Upper lobe of left lung (tissue), 6 donors: ENCODE measurements around the gene C20orf173. TPM values are rescaled to one million over a fixed set of nuclear protein-coding genes. Genes with fewer than 3 reads are reported as not detected.

Source experiments
- ATAC-seq, 2 donors: fragments of 200-7000 bp; cut with Tn5 transposase; one replicate each; pipeline ENCODE4 v1.9.1; 2022; ENCODE audit warnings: mild to moderate bottlenecking in 2 of 2, moderate library complexity in 2 of 2; ENCODE audit not compliant: low FRiP score in 2 of 2
- DNase-seq, 2 donors: peaks; one replicate each; pipeline ENCODE4 v3.0.0-alpha.2; 2019 to 2020
- H3K27ac ChIP-seq, 4 donors: fragments of 200-600 bp; sonication (generic); one replicate each; pipeline ENCODE4 v1.5.1; 2016 to 2019
- H3K27me3 ChIP-seq, 4 donors: fragments of 200-600 bp; sonication (generic); one replicate each; pipeline ENCODE4 v1.5.1; 2017 to 2019
- H3K36me3 ChIP-seq, 4 donors: fragments of 200-600 bp; sonication (generic); one replicate each; pipeline ENCODE4 v1.5.1; 2016 to 2019
- H3K4me1 ChIP-seq, 4 donors: fragments of 200-600 bp; sonication (generic); one replicate each; pipeline ENCODE4 v1.5.1; 2018 to 2019
- H3K4me3 ChIP-seq, 4 donors: fragments of 200-600 bp; sonication (generic); one replicate each; pipeline ENCODE4 v1.5.1; 2017 to 2019; ENCODE audit warnings: mild to moderate bottlenecking in 2 of 4, moderate library complexity in 1 of 4
- H3K9me3 ChIP-seq, 4 donors: fragments of 200-600 bp; sonication (generic); one replicate each; pipeline ENCODE4 v1.5.1; 2018 to 2019
- EP300 ChIP-seq, 4 donors: sonication (generic); formaldehyde crosslinking; IDR thresholded peaks; one replicate each; pipeline ENCODE4 v1.5.1; 2017; ENCODE audit warnings: antibody characterized with exemption in 4 of 4, control low read depth in 2 of 4
- POLR2A ChIP-seq, 4 donors: fragments of 450-650 bp; IDR thresholded peaks; one replicate each; pipeline ENCODE4 v1.5.1; 2016 to 2017; ENCODE audit warnings: antibody characterized with exemption in 4 of 4, mild to moderate bottlenecking in 2 of 4
- POLR2AphosphoS5 ChIP-seq, 2 donors: sonication (generic); formaldehyde crosslinking; IDR thresholded peaks; one replicate each; pipeline ENCODE4 v1.5.1; 2017; ENCODE audit warnings: antibody characterized with exemption in 2 of 2
- WGBS, 2 donors: methylation state at CpG; one replicate each; pipeline ENCODE4 v1.1.5; 2017 to 2018; 5-methylcytosine and 5-hydroxymethylcytosine counted together
- total RNA-seq, 6 donors: library from RNA; depleted of rRNA in 4 of 6; stranded (reverse); fragments of >200 nt in 4 of 6; gene quantifications; one replicate each; pipeline versions ENCODE4 v1.1.0 to v1.2.1, GENCODE V29; 2016 to 2021
- TF ChIP-seq, protein P1 (sequence below), 6 experiments: fragments of 450-650 bp in 4 of 6; fragments of 200-600 bp in 2 of 6; sonication (generic) in 2 of 6; IDR thresholded peaks; one replicate each; pipeline ENCODE4 v1.5.1; 2016 to 2019; ENCODE audit warnings: antibody characterized with exemption in 6 of 6
- donor health status: DM: no; HTN: no; CAD: no; lungs with moderate emphysema.
- donor health status: DM: no; HTN: yes; CAD: no; lungs with severe emphysema.

Gene C20orf173
- total RNA-seq, 6 donors from 2014 or later, result not detected

DNA sequence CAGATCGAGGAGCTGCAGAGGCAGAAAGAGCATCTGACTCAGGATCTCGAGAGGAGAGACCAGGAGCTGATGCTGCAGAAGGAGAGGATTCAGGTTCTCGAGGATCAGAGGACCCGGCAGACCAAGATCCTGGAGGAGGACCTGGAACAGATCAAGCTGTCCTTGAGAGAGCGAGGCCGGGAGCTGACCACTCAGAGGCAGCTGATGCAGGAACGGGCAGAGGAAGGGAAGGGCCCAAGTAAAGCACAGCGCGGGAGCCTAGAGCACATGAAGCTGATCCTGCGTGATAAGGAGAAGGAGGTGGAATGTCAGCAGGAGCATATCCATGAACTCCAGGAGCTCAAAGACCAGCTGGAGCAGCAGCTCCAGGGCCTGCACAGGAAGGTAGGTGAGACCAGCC is 26.2 kb downstream of the C20orf173 start:
- DNase-seq, result no peak
- 95 to 98% methylated on average over 10 of the region's 10 CpGs for WGBS, 2 donors
- no peaks in the 10 kb centered on the region for H3K4me1 ChIP-seq
- H3K27me3 ChIP-seq, result no peaks in the 10 kb centered on the region
- no peak overlapping the region for H3K4me3 ChIP-seq
- H3K27ac ChIP-seq, result no peak overlapping the region
- peaks cover 19 to 86% (median 68%) of the 10 kb centered on the region in 4 donors for H3K36me3 ChIP-seq
- no peaks in the 10 kb centered on the region for H3K9me3 ChIP-seq
- no peak for TF ChIP-seq POLR2AphosphoS5 (IDR thresholded peaks at IDR 0.05)
- no peak for TF ChIP-seq EP300 (IDR thresholded peaks at IDR 0.05)
- TF ChIP-seq POLR2A (IDR thresholded peaks at IDR 0.05), result no peak
- TF ChIP-seq, protein P1, sequence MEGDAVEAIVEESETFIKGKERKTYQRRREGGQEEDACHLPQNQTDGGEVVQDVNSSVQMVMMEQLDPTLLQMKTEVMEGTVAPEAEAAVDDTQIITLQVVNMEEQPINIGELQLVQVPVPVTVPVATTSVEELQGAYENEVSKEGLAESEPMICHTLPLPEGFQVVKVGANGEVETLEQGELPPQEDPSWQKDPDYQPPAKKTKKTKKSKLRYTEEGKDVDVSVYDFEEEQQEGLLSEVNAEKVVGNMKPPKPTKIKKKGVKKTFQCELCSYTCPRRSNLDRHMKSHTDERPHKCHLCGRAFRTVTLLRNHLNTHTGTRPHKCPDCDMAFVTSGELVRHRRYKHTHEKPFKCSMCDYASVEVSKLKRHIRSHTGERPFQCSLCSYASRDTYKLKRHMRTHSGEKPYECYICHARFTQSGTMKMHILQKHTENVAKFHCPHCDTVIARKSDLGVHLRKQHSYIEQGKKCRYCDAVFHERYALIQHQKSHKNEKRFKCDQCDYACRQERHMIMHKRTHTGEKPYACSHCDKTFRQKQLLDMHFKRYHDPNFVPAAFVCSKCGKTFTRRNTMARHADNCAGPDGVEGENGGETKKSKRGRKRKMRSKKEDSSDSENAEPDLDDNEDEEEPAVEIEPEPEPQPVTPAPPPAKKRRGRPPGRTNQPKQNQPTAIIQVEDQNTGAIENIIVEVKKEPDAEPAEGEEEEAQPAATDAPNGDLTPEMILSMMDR (IDR thresholded peaks at IDR 0.05), result no peak
- no peak for ATAC-seq

DNA sequence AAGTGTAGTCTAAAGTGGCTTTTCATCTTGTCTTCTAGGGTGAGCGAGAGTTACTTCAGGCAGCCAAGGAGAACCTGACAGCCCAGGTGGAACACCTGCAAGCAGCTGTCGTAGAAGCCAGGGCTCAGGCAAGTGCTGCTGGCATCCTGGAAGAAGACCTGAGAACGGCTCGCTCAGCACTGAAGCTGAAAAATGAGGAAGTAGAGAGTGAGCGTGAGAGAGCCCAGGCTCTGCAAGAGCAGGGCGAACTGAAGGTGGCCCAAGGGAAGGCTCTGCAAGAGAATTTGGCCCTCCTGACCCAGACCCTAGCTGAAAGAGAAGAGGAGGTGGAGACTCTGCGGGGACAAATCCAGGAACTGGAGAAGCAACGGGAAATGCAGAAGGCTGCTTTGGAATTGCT is 27.1 kb downstream of the C20orf173 start:
- no peak for TF ChIP-seq EP300 (IDR thresholded peaks at IDR 0.05)
- TF ChIP-seq POLR2A (IDR thresholded peaks at IDR 0.05), result no peak
- TF ChIP-seq, protein P1 (IDR thresholded peaks at IDR 0.05), result no peak
- no peak for TF ChIP-seq POLR2AphosphoS5 (IDR thresholded peaks at IDR 0.05)
- no peak overlapping the region for H3K27ac ChIP-seq
- no peaks in the 10 kb centered on the region for H3K4me1 ChIP-seq
- DNase-seq, result no peak
- H3K4me3 ChIP-seq, result no peak overlapping the region
- H3K36me3 ChIP-seq, result peaks cover 23 to 86% (median 70%) of the 10 kb centered on the region in 4 donors
- WGBS, 2 donors, result 65 to 83% methylated on average over 8 of the region's 8 CpGs
- H3K9me3 ChIP-seq, result no peaks in the 10 kb centered on the region
- ATAC-seq, result no peak
- H3K27me3 ChIP-seq, result no peaks in the 10 kb centered on the region

DNA sequence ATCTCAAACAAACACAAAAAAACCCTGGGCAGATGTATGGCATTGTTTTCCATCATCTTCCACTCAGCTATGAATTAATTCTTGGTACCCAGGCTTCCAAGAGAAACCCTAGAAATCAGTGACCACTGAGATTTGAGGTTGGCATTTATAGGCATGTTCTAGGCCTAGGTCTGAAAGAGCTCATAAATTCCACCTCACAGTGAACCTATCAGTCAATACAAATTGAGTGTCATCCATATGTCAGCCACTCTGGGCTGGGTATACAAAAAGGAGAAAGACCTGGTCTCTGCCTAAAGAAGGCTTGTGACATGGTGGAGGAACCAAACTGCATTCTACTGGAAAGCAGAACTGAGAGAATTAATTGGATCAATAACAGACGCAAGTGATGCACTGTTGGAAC is 30.2 kb downstream of the C20orf173 start:
- peaks cover 40 to 100% (median 89%) of the 10 kb centered on the region in 4 donors for H3K36me3 ChIP-seq
- no peaks in the 10 kb centered on the region for H3K4me1 ChIP-seq
- no peak for TF ChIP-seq POLR2A (IDR thresholded peaks at IDR 0.05)
- TF ChIP-seq POLR2AphosphoS5 (IDR thresholded peaks at IDR 0.05), result no peak
- TF ChIP-seq, protein P1 (IDR thresholded peaks at IDR 0.05), result no peak
- no peak for TF ChIP-seq EP300 (IDR thresholded peaks at IDR 0.05)
- 81 to 100% methylated on average over 1 of the region's 1 CpG for WGBS, 2 donors
- H3K4me3 ChIP-seq, result no peak overlapping the region
- H3K27ac ChIP-seq, result no peak overlapping the region
- ATAC-seq, result no peak
- no peaks in the 10 kb centered on the region for H3K27me3 ChIP-seq
- H3K9me3 ChIP-seq, result no peaks in the 10 kb centered on the region
- DNase-seq, result no peak

DNA sequence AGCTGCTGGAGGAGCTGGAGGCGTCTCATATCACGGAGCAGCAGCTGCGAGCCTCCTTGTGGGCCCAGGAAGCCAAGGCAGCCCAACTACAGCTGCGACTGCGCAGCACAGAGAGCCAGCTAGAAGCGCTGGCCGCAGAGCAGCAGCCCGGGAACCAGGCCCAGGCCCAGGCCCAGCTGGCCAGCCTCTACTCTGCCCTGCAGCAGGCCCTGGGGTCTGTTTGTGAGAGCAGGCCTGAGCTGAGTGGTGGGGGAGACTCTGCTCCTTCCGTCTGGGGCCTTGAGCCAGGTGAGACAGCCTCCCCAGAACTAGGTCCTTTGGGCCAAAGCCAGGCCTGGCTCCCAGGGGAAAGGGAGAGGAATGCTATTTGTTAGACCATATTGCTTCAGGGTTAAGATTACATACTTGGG is 31.7 kb downstream of the C20orf173 start:
- TF ChIP-seq EP300 (IDR thresholded peaks at IDR 0.05) (no peak), POLR2AphosphoS5 (IDR thresholded peaks at IDR 0.05) (no peak), POLR2A (IDR thresholded peaks at IDR 0.05) (no peak)
- TF ChIP-seq, protein P1 (IDR thresholded peaks at IDR 0.05), result no peak
- Histone ChIP-seq H3K4me3 (no peak overlapping the region), H3K4me1 (no peaks in the 10 kb centered on the region), H3K27me3 (no peaks in the 10 kb centered on the region), H3K9me3 (no peaks in the 10 kb centered on the region), H3K27ac (no peak overlapping the region), H3K36me3 (peaks cover 42 to 100% (median 87%) of the 10 kb centered on the region in 4 donors)
- peak in 1 of 2 donors; percentile 81 for DNase-seq
- ATAC-seq, result peak; percentile 40 to 95
- 76 to 91% methylated on average over 7 to 8 of the region's 9 CpGs for WGBS, 2 donors

DNA sequence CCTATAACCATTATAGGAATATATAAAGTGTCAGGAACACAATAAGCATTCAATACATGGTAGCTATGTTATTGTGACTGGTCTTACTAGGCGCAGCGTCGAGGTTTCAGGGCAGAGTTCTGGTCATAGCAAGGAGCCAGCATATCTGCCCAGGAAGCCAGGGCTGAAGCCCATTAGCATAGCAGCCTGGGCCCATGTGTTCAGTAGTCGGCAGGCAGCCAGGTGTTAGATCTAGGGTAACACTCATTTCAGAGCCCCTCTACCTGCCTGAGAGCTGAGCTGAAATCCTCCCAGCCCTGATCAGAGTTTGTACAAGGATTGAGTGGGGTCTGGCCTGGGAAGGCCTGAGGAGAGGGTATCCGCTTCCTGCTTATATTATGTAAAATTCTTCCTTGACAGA is 32.1 kb downstream of the C20orf173 start:
- H3K4me1 ChIP-seq, result no peaks in the 10 kb centered on the region
- no peaks in the 10 kb centered on the region for H3K27me3 ChIP-seq
- no peak overlapping the region for H3K27ac ChIP-seq
- H3K4me3 ChIP-seq, result no peak overlapping the region
- TF ChIP-seq, protein P1 (IDR thresholded peaks at IDR 0.05), result no peak
- TF ChIP-seq POLR2AphosphoS5 (IDR thresholded peaks at IDR 0.05), result no peak
- TF ChIP-seq POLR2A (IDR thresholded peaks at IDR 0.05), result no peak
- TF ChIP-seq EP300 (IDR thresholded peaks at IDR 0.05), result no peak
- DNase-seq (no peak), ATAC-seq (no peak)
- peaks cover 42 to 100% (median 85%) of the 10 kb centered on the region in 4 donors for H3K36me3 ChIP-seq
- 93 to 95% methylated on average over 4 to 5 of the region's 5 CpGs for WGBS, 2 donors
- no peaks in the 10 kb centered on the region for H3K9me3 ChIP-seq
